Left renal pelvis (tissue), 4 donors: ENCODE data around the gene LHX1. TPM values are rescaled to one million over a fixed set of nuclear protein-coding genes. Genes with fewer than 3 reads are reported as not detected.

Experiments
- DNase-seq, 4 donors: peaks; one replicate each; pipeline ENCODE4 v3.0.0-alpha.2; 2013; ENCODE audit warnings: low read depth in 4 of 4, low spot score in 3 of 4
- polyA plus RNA-seq, 4 donors: library from polyadenylated mRNA; unstranded; fragments of 120-200 nt; gene quantifications; one replicate each; pipeline ENCODE4 v1.2.1, GENCODE V29; 2013; ENCODE audit not compliant: insufficient read length in 4 of 4

The LHX1 gene
- polyA plus RNA-seq, 4 donors = 0.97 to 139 (median 75.6) TPM

DNA sequence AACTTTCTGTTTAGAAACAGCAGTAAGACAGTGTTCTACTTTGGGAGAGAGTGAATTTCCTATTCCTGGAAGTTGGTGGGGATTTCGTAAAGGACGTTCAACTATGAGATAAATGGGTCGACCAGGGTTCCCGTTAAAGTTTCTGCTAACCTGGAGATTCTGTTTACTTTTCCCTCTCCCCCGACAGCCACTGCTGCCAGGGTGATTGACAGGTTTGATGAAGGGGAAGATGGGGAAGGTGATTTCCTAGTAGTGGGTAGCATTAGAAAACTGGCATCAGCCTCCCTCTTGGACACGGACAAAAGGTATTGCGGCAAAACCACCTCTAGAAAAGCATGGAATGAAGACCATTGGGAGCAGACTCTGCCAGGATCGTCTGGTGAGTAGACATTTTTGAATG lies 12.8 kb downstream of the LHX1 start:
- no peak for DNase-seq

DNA sequence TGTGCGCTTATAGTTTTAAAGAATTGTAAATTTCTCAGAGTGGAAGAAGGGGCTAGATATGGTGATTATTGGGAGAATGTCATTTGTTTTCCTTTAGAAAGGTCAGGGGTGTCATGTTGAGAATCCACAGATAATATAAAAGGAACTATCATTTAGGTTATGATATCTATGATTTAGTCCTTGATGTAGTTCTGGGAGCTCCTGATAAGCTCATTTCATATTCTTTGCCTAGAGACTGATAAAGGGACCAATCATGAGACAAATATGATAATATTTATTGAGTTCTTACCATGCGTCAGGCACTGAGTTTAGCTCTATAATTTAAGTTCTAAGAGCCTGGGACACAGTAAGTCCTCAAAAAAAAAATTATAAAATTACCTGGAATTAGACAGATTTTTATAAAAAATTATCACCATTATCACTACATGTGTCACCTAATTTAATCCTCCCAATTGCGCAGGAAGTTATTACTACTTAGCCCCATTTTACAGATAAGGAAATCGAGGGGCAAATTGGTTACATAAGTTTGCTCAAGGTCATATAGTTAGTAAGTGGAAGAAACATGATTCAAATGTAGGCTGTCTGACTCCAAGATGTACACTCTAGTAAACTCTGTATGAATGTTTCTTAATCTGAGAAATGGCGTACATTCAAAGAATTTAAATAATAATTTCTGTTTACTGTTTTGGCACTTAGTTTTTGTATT lies 14.0 kb downstream of the LHX1 start:
- no peak for DNase-seq

DNA sequence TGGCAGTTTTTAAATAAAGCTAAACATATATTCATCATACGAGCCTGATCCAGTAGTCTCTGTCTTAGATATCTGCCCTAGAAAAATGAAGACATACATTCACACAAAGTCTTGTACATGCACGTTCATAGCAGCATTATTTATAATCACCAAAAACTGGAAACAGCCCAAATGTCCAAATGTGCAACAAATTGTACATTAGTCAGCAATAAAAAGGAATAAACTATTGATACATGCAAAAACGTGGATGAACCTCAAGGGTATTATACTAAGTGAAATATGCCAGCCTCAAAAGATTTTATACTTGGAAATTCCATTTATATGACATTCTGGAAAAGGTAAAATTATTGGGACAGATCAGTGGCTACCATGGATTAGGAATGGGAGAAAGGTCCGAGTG lies 34.2 kb downstream of the LHX1 start:
- DNase-seq = no peak

- DNase-seq = no peak
These were observed 35.0 kb downstream of the LHX1 start for GRCh38 chr17:36972186-36972700.

DNA sequence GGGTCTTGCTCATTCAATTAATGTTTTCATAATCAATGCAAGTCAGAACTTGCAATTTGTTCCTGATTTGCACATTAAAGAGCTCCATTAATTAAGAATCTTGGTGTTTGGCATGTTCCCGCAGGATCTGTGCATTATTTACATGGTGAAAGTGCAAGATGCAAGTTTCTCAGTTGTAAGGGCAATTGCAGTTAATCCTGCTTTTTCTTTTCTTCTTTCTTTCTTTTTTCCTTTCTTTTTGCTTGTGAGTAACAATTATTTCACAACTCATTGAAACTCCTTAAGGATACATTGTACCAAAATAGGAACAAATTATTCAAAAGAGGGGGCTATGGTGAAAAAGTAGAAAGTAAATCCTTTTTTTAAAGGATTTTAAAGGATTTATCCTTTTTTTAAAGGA lies 35.6 kb downstream of the LHX1 start:
- no peak for DNase-seq

- no peak for DNase-seq
These were observed 38.7 kb downstream of the LHX1 start for GRCh38 chr17:36975922-36976515.

DNA sequence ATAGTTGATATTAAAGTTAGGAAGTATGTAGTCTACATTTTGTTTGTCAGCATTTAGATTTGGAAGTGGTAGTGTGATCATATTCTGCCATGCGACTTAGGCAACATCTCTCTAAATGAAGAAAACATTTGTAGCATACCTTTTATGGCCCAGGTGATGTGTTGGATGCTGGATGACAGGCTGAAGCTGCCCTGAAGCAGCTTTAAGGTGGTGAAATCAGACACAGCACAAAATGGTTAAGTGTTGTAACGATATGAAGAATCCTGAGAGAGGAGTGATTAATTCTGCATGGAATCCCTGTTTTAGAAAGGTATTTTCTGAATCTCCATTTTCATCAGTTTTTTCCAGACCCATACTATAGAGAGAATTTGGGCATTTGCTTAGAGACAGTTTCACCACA lies 39.8 kb downstream of the LHX1 start:
- no peak for DNase-seq

GRCh38 chr17:36977568-36977967 lies 40.3 kb downstream of the LHX1 start:
- no peak for DNase-seq

- no peak for DNase-seq
These were observed 41.7 kb downstream of the LHX1 start for GRCh38 chr17:36978810-36979564.

DNA sequence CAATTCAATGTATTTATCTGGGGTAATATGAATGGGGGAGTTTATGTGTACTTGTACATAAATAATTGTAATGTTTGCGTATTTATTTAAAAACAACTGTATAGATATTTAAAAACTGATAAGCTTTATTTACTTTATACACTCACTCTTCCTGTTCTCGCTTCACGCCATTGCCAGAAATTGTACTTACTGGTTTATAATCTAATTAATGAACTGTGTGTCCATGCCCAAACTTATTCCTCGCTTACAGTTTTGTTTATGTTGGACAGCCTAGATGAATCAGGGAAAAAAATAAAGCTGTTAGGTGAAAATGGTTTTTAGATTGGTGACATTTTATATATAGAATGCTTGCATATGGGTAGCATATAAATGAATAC lies 42.3 kb downstream of the LHX1 start:
- DNase-seq = no peak

DNA sequence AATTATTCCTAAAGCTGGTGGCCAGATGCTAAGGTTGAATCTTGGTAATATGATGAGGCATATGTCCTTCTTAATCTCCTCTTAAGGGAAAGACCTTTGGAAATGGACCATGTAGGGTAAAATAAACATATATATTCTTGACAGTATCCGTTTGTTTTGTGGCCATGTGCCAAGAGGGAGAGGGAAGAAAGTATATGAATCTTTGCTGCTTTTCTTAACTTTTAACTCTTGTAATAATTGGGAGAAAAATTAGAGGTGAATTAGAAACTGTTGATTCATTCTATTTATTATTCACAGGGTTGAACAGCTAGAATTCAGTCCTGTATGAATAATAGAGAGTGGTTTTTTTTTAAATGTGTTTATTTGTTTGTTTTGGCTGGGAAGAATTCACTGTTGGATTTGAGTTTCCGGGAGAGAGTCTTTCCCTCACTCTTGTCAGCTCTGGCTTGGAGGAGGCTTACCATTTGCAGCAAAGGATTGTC lies 43.0 kb downstream of the LHX1 start:
- DNase-seq = no peak

GRCh38 chr17:36983618-36984017 lies 46.3 kb downstream of the LHX1 start:
- DNase-seq = no peak

DNA sequence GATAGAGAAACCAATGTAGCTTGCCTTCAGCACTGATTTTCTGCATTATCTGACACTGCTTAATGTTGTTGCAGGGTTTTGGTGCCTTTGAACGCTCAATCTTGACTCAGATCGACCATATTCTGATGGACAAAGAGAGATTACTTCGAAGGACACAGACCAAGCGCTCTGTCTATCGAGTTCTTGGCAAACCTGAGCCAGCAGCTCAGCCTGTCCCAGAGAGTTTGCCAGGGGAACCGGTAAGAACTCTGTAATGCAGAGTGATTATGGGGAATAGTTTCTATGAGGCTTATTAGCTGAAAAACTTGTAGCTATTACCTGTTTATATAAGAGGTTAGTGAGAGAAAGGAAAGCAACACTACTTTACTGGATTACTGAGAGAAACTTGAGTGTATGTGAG lies 51.9 kb downstream of the LHX1 start:
- DNase-seq = no peak

GRCh38 chr17:36992701-36993100 lies 55.4 kb downstream of the LHX1 start:
- DNase-seq = no peak

DNA sequence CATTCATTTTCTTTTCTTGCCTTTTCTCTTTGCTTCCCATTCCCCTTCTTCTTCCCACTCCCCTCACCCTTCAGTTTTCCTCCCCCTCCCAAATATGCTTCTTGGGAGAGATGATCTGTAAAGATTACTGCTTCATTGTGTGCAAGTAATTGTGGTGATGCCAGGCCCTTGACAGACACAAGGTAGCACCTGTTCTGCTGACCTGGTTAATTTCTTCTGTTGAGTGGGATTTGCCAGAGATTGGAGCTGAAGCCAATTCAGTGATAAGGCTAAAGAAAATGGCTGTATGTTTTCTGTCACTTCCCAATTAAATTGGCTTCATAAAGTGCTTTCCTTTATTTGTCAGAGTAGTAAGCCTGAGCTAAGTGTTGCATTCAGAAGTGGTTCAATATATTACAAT lies 56.0 kb downstream of the LHX1 start:
- DNase-seq = no peak

Other genes starting within 250 kb of the LHX1 start
- gene AATF, start 11.5 kb downstream of the LHX1 start, polyA plus RNA-seq = 10 to 100 TPM; 22.6 to 55.5 (median 47.2) TPM